GM19351 (cell line): ENCODE data around the gene CD300E.

Experiments used
- ATAC-seq: cut with Tn5 transposase; IDR thresholded peaks from one replicate; pipeline ENCODE4 v1.9.1; 2021; ENCODE audit warnings: mild to moderate bottlenecking, moderate library complexity; ENCODE audit not compliant: unreplicated experiment

The CD300E gene

GRCh38 chr17:74623693-74624093, at the start of gene CD300E:
Gene CD300E (minus strand): TSS chr17:74623738. CDS start chr17:74623621, 117 bp downstream.
- ATAC-seq: no peak

DNA sequence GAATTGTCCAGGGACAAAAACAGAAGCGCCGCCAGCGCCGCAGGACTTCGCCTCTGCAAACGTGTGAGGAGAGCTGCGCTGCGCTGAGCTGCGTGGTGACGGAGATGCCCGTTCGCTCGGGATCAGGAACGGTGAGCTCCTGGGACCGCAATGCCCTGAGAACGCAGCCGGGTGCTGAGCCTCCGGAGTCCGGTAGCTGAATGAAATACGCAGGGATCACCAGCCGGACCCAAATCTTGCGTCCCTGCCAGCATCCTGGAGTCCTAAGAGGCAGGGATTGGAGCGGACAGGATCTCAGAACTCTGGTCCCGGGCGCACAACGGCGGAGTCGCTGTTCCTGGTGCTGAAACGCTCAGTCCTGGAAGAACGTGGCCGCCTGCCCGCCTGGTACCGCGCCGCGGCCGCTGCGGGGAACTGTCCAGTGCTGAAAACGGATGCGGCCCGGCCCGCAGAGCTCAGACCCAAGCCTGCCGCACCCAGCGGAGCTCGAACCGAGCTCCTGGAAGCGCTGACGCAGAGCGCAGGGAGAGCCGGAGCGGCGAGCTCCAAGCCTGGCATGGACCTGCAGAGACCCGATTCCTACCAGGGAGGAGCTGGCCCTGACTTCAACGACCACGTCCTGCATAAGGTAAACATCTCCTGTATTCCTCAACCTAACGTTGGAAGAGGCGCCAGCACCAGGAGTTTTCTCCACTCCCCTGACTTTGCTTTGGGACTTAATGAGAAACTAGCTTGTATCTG, 47.7 kb upstream of the CD300E start:
- no peak for ATAC-seq

DNA sequence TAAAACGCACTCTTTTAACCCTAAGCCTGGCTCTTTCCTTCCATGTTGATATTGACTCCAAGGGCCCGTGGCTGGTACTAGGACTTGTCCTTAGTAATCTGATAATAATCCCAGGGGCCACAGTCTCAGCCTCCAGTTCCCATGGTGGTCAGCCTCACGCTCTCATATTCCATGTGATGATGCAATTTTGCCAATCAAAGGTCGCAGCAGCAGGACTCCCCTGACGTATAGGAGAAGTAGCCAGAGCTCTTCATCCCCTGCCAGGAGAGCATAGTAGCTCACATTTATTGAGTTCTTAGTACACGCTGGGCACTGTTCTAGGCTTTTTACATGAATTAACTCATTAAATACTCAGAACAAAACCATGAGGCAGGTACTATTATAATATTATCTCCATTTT, 46.8 kb upstream of the CD300E start:
- ATAC-seq: no peak

GRCh38 chr17:74663561-74663960, 40.0 kb upstream of the CD300E start:
- ATAC-seq: no peak

DNA sequence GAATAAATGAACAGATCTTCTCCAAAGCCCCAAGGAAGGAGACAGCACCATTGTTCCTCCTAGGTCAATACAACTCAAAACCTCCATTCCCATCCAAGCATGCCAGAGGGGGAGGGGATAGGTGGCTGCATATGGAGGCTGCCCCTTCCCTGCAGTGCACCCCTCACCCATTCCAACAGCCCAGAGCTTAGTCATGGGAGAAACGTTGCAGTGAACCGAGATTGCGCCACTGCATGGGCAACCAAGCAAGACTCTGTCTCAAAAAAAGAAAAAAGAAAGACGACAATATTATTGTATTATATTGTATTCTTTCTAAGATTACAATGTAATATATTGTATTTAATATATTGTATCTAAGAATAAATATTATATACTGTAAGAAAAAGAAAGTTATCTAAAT, 36.4 kb upstream of the CD300E start:
- no peak for ATAC-seq

DNA sequence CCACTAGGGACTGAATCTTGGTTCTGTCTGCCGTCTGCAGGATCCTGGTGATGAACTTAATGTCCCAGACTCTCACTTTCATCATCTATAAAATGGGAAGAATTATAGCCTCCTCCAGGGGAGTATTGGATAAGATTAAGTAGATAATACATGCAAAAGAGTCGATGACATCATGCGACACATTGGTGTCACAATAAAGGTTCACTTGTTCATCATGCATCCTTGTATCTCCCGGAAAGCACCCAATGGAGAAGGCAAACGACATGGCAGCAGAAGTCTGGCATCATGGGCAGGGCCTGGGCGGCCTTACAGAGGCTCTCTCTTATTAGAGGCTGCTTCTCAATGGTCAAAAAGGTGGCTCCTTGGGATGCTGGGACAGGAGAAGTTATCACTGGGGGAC, 35.1 kb upstream of the CD300E start:
- ATAC-seq: no peak

- no peak for ATAC-seq
Observed at GRCh38 chr17:74654742-74655141, 31.2 kb upstream of the CD300E start.

DNA sequence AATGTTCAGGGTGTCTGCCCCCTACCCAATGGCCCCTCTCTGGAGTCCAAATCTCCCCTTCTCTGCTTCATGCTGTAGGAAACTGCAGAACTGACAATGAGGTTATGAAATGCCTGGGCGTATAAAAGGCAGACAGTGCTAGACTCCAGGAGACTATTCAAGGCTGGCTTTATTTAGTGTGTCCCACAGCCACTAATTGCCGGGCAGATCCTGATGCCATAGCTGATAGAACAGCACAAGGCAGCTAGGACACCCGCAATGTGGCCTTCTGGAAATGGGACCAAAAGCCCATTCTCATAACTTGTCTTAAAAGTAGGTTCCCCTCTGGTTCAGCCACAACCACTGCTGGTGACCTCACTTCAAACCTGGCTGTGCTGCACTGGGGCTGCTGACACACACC, 28.5 kb upstream of the CD300E start:
- ATAC-seq: no peak

DNA sequence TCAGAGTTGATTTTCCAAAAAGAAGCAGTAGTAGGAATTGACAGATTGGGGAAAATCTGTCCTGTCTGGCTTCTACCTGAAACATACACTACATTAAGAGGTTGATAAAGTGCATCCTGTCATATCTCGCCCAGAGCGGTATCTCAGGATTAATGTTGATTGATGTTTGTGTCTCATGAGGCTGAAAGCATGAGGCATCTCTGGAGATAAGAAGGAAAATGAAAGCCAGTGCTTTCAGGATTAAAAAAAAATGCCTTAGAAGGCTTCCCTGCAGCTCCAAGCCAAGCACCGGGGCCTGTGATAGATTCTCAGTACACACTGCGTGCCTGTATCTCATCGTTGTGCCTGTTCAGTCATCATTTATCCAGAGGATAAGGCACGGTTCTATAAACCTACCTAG, 26.4 kb upstream of the CD300E start:
- no peak for ATAC-seq

DNA sequence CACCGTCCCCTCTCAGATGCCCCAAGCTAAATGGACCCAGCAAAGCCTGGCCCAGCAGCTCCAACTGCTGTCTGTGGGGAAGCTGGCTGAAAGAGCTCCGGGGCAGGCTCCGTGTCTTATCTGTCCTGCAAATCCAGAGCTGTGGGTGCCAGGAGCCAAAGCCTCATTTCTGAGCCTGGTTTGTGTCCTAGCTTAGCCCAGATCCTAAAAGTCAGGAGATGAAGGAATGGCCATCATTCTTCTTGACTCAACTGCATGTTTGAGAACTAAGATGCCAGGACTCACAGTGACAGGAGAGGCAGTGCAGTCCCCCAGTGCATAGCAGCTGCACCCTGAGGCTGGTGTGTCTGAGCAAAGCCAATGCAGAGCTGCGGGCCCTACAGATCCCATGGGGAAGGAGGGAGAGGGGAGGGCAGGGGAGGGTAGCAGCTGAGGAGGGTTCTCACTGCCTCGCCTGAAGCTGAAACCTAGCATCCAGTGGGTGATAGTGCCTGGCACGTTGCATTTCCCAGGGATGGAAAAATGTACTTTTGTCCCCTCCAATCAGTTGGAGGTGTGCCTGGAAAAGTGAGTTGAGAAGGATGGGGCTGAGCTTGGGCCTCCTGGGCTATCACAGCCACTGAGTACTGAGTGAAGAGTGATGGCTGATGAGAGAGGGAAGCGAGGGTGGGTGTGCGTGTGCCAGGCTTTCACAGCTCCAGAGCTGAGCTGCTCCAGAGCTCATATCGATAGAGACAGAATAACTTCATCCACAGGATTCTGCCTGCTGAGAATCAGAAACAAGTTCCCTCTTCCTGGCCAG, 24.5 kb upstream of the CD300E start:
- no peak for ATAC-seq

GRCh38 chr17:74646231-74646630, 22.7 kb upstream of the CD300E start:
- ATAC-seq: no peak

DNA sequence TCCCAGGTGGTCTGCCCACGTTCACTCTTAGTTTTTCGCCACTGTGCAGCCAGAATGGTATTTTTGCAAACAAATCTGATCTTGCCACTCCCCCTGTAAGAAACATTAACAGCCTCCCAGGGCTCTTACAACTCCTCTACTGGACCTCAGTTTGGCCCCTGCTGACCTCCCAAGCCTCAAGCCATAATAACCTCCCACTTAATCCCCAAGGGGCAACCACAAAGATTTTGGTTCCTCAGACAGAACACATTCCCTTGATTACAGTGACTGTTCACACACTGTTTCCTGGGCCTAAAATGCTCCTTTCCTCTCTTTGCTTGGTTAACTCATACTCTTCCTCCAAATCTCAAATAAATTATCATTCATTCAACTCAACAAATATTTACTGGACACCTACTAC, 21.5 kb upstream of the CD300E start:
- ATAC-seq: no peak

DNA sequence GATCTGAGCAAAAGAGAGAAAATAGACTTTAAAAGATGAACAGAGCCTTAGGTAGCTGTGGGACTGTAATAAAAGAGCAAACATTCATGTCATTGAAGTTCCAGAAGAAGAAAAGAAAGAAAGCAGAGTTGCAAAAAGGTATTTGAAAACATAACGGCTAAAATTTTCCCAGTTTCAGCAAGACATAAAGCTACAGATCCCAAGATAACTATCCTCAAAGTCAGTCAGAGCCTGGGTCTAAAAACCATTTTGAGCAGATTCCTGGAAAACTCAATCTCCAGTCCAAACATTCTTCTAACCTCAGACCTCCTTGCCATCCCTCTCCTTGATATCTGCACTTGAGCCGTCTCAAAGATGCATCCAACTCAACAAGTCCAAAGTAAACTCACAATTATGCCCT, 20.9 kb upstream of the CD300E start:
- ATAC-seq: no peak

DNA sequence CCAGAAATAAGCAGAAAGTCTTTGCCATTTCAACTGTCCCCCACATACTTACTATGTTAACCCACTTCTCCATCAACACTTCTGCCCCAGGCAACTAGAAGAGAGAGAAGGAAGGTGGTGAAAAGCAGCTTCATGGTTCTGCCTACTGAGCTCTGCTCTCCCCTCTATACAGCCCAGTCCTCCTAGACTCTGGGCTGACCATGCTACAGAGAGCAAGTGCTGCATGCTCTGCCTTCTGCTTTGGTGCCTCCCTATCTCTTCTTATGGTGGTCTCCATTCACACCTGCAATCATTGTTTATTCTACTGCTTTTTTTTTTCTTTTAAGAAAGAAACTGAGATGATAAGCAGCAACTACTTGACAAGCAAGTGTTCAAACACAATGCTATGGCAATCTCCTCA, 20.3 kb upstream of the CD300E start:
- no peak for ATAC-seq

GRCh38 chr17:74642995-74643394, 19.5 kb upstream of the CD300E start:
- ATAC-seq: no peak

GRCh38 chr17:74642556-74642955, 19.0 kb upstream of the CD300E start:
- ATAC-seq: no peak

DNA sequence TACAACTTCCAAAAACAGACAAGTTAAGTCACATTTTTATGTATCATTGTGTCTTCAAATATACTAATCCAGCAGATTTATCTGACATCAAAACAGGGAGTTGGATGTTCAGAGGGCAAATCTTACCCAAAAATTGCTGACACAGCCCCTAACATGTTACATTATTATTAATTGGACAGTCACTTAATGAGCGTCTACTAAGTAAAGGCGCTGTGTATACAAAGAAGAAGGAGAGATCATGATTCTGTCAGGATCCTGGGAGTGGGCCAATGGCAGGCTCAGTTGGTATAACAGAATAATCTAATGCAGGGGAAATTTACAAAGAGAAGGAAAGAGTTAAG, 18.4 kb upstream of the CD300E start:
- no peak for ATAC-seq

GRCh38 chr17:74641224-74641957, 17.9 kb upstream of the CD300E start:
- no peak for ATAC-seq

DNA sequence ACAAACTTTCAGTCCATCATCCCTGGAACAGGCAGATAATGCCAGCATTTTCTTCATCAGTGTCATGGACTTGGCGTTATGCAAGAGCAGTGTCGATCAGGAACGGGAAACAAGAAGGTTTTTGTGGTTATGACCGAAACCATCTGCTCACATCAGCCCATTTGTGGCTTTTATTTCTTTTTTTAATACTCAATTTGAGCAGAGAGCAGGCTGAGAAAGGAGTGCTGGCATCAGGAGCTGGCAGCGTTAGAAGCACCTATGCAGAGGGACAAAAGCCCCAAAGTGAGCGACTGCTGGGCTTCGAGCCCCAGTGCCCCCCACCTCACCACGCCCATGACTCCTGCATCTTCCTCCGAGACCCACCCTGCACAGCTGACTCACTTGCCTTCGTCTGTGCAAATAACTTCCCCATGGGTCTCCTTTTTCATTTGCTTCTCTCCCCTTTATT, 16.2 kb upstream of the CD300E start:
- no peak for ATAC-seq

DNA sequence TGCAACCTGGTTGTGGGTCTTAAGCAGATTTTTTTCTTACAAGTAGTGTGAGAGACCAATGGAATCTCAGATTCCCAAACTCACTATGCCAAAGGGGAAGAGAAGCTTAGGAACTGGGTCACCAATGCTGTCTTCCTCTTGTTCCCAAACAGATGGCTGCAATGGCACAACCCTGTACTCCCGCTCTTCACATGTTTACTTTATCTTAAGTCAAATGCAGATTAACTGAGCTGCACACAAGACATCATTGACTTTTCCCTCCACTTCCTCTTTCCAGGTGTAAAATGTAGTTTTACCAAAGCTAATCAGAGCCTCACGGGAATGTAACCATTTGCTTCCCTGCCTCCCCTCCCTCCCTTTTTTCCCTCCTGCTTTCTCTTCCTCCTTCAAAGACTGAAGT, 14.4 kb upstream of the CD300E start:
- ATAC-seq: no peak

GRCh38 chr17:74637265-74637664, 13.7 kb upstream of the CD300E start:
- no peak for ATAC-seq
